GM13976 (cell line): ENCODE results near the gene CNR1.
A peak's percentile ranks its signal among the peaks of the same experiment; 100 is the strongest.
"Not testable (repeated sequence)": the region's sequence is repeated elsewhere in the genome, so short reads cannot be mapped to it uniquely, and the experiment has no call there.

Experiments
- DNase-seq: peaks from one replicate; pipeline ENCODE4 v3.0.0; 2012; ENCODE audit warnings: low spot score
- in situ Hi-C: fragments of 300-500 bp; cut with MboI; formaldehyde crosslinking; loops from one replicate; pipeline ENCODE4 v1.12.0; 2022; ENCODE audit warnings: low sequenced_read_pairs, mixed read lengths, inconsistent platforms; ENCODE audit not compliant: unreplicated experiment
- TF ChIP-seq, protein P1 (sequence below): IDR thresholded peaks from 2 replicates; pipeline ENCODE4 v1.5.1; 2012; ENCODE audit warnings: borderline replicate concordance, mild to moderate bottlenecking; ENCODE audit not compliant: insufficient read depth; ENCODE audit errors: extremely low read depth, missing control alignments, control extremely low read depth

The CNR1 gene

DNA sequence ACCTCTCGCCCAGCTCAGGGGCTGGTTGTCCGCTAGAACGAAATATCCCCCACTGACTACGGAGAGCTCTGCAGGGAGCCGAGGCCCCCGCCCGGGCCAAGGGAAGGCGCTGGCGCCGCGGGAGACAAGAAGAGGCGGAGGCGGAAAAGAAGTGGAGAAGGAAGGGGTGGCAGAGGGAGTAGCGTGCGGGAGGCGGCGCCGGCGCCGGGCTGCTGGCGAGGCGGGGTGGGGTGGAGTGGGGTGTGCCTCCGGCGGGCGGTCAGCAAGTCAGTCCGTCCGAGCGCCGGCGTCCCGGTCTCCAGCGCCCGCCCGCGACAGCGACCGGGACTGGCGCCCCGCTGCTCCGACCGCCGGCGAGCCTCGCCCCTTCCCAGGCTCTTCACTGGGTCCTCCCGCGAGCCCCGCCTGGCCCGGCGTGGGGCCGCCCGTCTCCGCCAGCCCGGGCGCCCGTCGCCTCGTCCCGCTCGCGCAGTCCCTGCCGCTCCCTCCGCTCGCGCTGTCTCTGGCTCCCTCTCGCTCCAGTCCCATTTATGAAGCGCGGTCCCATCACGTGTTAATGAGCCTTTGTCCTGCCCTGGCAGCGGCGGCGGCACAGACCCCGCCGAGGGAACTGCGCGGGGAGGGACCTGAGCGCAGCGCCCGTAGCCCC lies at the start of gene CNR1:
CNR1 (minus strand) TSS at position 504 of the 649 bp plus-strand sequence. CDS start 21,073 bp downstream, outside the sequence.
- DNase-seq = peak; percentile 74
- TF ChIP-seq, protein P1, sequence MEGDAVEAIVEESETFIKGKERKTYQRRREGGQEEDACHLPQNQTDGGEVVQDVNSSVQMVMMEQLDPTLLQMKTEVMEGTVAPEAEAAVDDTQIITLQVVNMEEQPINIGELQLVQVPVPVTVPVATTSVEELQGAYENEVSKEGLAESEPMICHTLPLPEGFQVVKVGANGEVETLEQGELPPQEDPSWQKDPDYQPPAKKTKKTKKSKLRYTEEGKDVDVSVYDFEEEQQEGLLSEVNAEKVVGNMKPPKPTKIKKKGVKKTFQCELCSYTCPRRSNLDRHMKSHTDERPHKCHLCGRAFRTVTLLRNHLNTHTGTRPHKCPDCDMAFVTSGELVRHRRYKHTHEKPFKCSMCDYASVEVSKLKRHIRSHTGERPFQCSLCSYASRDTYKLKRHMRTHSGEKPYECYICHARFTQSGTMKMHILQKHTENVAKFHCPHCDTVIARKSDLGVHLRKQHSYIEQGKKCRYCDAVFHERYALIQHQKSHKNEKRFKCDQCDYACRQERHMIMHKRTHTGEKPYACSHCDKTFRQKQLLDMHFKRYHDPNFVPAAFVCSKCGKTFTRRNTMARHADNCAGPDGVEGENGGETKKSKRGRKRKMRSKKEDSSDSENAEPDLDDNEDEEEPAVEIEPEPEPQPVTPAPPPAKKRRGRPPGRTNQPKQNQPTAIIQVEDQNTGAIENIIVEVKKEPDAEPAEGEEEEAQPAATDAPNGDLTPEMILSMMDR = peak; percentile 60
- in situ Hi-C loops = loop anchor here (10.0 kb wide), 2 partner anchors 241 to 471 kb away; no protein-coding TSS in a partner anchor

DNA sequence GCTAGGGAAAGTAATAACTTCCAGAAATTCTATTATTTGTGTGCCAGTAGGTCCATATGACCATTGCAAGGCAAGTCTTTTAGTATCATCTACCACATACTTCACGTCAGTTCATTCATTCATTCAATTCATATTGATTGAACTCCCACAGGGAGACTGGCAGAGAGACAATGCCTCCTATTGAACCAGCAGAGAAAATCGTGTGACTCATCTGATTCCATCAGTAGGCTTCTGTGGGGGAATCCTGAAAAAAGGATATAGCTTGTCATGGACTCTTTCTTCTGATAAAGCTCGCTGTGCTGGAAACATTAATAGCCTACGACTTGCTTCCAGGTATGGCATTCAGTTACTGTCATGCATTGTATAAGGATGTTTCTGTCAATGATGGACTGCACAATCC lies 45.3 kb upstream of the CNR1 start:
- in situ Hi-C loops = no loop called here
- no peak for DNase-seq
- TF ChIP-seq, protein P1 = no peak

DNA sequence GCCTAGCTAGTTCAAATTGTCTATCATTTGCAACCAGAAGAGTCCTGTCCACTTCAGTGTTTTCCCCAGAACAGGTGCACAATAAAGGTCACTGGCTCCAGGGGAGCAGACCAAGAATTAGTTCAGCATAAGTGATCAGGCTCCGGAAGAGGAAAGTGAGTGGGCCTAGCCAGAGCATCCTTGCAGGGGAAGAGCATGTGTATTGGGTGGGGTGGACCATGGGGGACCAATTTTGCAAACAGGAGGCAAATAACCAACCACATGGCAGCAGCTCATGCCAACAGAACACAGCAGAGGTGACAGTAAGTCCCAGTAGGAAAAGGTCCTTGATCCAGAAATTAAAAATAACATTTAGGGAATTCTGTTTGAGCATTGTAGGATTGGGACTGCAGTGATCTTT lies 43.2 kb upstream of the CNR1 start:
- DNase-seq = no peak
- TF ChIP-seq, protein P1 = no peak
- in situ Hi-C loops = no loop called here

DNA sequence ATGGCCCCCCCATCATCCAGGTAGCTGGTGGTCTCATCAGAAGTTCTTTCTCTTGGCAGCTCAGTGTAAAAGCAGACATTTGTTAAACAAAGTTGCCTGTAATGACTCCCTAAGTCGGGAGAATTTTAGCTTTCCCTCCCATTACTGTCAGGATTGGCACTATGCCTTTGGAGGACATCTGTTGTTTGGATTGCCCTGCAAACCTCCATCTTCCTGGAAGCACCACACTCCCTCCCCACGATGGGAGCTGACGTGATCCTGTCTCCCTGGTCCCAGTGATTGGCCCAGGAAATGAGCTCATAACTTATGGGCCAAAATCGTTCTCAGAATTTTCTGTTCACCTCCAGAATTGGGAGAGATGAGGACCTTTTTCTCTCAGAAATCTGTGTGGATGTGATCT lies 42.6 kb upstream of the CNR1 start:
- no peak for DNase-seq
- TF ChIP-seq, protein P1 = no peak
- in situ Hi-C loops = no loop called here

DNA sequence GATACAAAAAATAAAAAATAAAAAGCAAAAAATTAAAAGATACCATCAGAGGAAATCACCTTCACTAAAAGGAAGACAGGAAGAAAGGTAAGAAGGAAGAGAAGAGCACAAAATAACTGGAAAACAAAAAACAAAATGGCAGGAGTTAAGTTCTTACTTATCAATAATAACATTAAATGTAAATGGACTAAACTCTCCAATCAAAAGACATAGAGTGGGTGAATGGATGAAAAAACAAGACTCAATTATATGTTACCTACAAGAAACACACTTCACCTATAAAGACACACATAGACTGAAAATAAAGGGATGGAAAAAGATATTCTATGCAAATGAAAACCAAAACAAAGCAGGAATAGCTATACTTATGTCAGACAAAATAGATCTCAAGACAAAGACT lies 35.6 kb upstream of the CNR1 start:
- in situ Hi-C loops, DNase-seq: not testable (repeated sequence)

DNA sequence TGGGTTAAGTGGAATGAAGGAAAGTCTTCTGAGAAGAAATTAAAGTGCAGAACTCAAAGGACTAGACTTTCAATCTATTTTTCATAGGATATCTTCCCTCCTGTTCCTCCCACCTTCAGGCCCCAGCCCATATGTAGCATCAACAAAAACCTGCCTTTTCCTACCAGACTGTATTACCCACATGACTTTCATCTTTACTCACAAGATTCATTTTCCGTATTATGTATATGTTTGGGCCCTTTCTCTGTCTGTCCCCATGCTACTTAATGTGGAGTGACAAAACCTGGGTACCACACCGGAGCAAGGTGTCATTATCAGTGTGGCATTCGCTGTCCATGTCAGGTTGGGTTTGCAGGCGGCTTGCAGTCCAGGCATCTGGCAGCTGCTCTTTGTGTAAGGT lies 18.8 kb upstream of the CNR1 start:
- no peak for DNase-seq
- in situ Hi-C loops = no loop called here
- TF ChIP-seq, protein P1 = no peak

DNA sequence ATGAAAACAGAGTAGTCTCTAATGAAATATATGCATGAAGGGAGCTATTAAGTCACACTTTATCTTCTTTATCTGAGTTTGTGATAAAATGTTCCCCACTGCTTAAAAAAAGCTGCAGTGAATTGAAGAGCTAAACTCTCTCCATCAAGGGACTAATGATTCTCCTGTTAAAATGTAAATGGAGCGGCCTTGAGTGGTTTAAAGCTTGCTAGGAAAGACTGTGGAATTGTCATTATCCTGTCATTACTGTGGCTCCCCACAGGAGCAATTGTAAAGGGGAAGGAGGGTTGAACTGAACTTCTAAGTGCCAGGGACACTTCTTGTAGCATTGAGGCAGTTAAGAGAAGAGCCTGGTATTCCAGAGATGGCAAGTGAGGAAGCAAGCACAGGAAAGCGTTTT lies 17.3 kb upstream of the CNR1 start:
- TF ChIP-seq, protein P1 = no peak
- in situ Hi-C loops = no loop called here
- DNase-seq = no peak
